ENCODE measurements around the gene IL17RC.

DNA sequence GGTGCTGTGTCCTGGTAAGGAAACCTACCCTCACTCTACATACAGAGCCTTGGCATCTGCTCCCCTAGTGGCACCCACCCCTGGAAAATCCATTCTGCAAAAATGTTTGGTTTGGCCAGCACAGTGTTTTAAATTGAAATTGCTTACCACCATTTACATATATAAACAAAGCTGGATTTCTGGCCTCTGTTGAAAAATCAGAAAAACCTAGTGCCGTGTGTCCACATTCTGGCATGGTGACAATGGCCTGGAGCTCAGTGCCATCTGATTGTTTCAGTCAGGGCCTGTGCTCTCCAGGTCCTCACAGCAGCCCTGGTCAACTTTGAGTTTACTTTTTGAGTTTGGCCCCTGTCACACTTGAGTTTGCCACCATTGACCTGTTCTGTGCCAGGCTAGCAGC is 2.9 kb upstream of the IL17RC start:
- TF ChIP-seq, protein P1, sequence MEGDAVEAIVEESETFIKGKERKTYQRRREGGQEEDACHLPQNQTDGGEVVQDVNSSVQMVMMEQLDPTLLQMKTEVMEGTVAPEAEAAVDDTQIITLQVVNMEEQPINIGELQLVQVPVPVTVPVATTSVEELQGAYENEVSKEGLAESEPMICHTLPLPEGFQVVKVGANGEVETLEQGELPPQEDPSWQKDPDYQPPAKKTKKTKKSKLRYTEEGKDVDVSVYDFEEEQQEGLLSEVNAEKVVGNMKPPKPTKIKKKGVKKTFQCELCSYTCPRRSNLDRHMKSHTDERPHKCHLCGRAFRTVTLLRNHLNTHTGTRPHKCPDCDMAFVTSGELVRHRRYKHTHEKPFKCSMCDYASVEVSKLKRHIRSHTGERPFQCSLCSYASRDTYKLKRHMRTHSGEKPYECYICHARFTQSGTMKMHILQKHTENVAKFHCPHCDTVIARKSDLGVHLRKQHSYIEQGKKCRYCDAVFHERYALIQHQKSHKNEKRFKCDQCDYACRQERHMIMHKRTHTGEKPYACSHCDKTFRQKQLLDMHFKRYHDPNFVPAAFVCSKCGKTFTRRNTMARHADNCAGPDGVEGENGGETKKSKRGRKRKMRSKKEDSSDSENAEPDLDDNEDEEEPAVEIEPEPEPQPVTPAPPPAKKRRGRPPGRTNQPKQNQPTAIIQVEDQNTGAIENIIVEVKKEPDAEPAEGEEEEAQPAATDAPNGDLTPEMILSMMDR (IDR thresholded peaks at IDR 0.05), result no peak
- TF ChIP-seq POLR2A (IDR thresholded peaks at IDR 0.05), result no peak

Data from right lobe of liver (tissue), 4 donors.